Transverse colon (tissue), 4 donors: Measurements from ENCODE around the gene ZDHHC17.

Experiments
- POLR2A ChIP-seq: fragments of 450-650 bp; IDR thresholded peaks from one replicate; pipeline ENCODE4 v1.6.1; 2016; ENCODE audit warnings: antibody characterized with exemption, mild to moderate bottlenecking, moderate library complexity
- POLR2AphosphoS5 ChIP-seq, 3 donors: sonication (generic); formaldehyde crosslinking; IDR thresholded peaks; one replicate each; pipeline ENCODE4 v1.6.1; 2016; ENCODE audit warnings: antibody characterized with exemption in 3 of 3
- TF ChIP-seq, protein P1 (sequence below), 5 experiments: fragments of 200-600 bp in 3 of 5; fragments of 450-650 bp in 2 of 5; sonication (generic) in 3 of 5; IDR thresholded peaks; 1 replicate in 2 of 5; 2 replicates in 3 of 5; pipeline ENCODE4 v1.5.1; 2016 to 2017; ENCODE audit warnings: antibody characterized with exemption in 5 of 5, inconsistent platforms in 3 of 5, mild to moderate bottlenecking in 2 of 5, moderate library complexity in 1 of 5

DNA sequence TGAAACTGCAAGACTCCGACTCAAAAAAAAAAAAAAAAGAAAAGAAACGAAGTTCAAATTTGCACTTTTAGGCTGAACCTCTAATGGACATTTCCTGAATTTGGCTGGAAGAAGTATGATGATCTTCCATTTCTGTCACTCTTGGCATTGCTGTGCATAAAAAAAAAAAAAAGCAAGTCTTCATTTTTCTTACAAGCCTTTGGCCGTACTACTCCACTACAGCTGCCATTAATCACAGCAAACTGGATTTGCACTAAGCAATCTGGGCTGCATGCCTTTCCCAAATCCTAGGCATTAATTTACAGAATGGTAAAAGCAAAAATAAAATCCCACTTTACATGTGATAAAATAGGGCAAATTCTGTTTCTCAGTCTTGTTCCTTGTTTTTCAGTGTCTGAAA lies 107.8 kb downstream of the ZDHHC17 start:
- TF ChIP-seq, protein P1, sequence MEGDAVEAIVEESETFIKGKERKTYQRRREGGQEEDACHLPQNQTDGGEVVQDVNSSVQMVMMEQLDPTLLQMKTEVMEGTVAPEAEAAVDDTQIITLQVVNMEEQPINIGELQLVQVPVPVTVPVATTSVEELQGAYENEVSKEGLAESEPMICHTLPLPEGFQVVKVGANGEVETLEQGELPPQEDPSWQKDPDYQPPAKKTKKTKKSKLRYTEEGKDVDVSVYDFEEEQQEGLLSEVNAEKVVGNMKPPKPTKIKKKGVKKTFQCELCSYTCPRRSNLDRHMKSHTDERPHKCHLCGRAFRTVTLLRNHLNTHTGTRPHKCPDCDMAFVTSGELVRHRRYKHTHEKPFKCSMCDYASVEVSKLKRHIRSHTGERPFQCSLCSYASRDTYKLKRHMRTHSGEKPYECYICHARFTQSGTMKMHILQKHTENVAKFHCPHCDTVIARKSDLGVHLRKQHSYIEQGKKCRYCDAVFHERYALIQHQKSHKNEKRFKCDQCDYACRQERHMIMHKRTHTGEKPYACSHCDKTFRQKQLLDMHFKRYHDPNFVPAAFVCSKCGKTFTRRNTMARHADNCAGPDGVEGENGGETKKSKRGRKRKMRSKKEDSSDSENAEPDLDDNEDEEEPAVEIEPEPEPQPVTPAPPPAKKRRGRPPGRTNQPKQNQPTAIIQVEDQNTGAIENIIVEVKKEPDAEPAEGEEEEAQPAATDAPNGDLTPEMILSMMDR (IDR thresholded peaks at IDR 0.05) = no peak
- no peak for TF ChIP-seq POLR2A
- TF ChIP-seq POLR2AphosphoS5 (IDR thresholded peaks at IDR 0.05) = no peak
